Amygdala (tissue), 56 donors: ENCODE data around the gene DOLK.
"Not testable (repeated sequence)": the region's sequence is repeated elsewhere in the genome, so short reads cannot be mapped to it uniquely, and the experiment has no call there.

Source experiments
- DNase-seq, 56 donors: peaks; one replicate each; lab custom pipeline; 2025; lab: John Stamatoyannopoulos, UW

The DOLK gene

GRCh38 chr9:128947527-128948301 lies at the start of gene DOLK, which contains the start of gene NUP188:
TSS of gene DOLK (minus strand) at chr9:128947603. CDS start at chr9:128947303, 300 bp downstream.
TSS of gene NUP188 (plus strand) at chr9:128947699. CDS start at chr9:128947720, 21 bp downstream.
- DNase-seq, result peak; percentile 67 to 98 (median 92)

GRCh38 chr9:128995791-128996190 lies 48.4 kb upstream of the DOLK start:
- DNase-seq, result peak in 3 of 56 donors; percentile 14 to 40 (median 22)

- DNase-seq, result peak in 35 of 56 donors; percentile 11 to 78 (median 51)
Measured at GRCh38 chr9:128992995-128993394, 45.6 kb upstream of the DOLK start.

DNA sequence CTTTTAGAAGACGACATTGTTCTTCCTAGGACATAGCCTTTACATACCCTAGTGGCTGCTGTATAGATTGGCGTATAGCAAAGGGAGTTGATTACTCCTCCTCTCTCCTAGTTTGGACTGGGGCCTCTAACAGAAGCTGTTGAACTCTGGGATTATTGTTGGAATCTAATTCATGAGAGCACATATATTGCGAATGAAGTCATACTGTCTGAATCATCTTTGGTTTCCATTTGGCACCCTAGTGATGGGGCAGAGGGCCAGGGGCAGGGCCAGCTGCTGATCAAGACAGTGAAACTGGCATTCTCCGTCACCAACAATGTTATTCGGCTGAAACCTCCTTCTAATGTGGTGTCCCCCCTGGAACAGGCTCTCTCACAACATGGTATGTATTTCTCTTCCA lies 40.4 kb upstream of the DOLK start:
- DNase-seq, result peak in 10 of 56 donors; percentile 3 to 66 (median 32)

- no peak for DNase-seq
Measured at GRCh38 chr9:128986671-128987070, 39.3 kb upstream of the DOLK start.

- DNase-seq, result no peak
Measured at GRCh38 chr9:128983536-128983935, 36.1 kb upstream of the DOLK start.

GRCh38 chr9:128979111-128979510 lies 31.7 kb upstream of the DOLK start:
- no peak for DNase-seq

GRCh38 chr9:128972956-128973355 lies 25.6 kb upstream of the DOLK start:
- DNase-seq, result no peak

- DNase-seq, result no peak
Measured at GRCh38 chr9:128969491-128969890, 22.1 kb upstream of the DOLK start.

- DNase-seq, result not testable (repeated sequence)
Measured at GRCh38 chr9:128961403-128961802, 14.0 kb upstream of the DOLK start.

DNA sequence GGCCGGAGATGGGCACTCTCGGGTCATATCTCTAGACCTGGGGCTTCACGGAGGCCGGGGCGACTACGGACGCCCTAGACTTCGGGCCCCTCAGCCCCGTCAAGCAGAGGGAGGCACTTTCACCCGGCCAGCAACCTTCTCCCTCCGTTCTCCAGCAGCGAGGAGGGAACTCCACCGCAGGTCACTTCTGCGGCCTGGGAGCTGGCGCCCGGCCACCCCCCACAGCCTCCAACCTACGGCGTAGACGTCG lies 201 bp downstream of the DOLK start:
- no peak for DNase-seq

DNA sequence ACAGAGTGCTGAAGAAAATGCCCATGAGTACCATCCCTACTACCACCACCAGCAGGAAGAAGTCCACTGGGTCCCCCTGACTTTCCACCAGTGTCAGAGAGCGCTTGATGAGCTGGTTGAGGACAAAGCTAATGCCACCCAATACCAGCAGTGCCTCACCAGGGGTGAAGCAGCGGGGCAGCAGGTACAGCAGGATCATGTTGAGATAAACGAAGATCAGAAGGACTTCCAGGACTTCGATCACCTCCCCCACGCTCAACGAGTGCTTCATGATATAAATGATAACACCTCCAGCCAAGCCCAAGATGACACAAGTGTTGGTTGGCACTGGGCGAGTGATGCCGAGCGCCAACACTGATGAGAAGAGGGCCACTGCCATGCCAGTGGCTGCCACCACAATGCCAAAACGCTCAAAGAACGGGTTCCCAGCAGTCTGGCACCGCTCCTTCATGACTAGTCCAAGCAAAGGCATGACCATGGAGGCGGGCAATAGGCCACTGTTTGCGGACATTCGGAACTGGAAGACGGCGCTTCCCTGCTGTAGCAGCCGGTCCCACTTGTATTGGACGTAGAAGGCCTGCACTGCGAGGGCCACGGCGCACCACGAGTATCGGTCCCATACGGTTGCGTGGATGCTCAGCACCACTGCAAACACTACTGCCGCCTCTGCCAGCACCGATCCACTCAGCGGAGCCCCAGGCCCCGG lies 679 bp downstream of the DOLK start:
- peak in 14 of 56 donors; percentile 35 to 72 (median 55) for DNase-seq

DNA sequence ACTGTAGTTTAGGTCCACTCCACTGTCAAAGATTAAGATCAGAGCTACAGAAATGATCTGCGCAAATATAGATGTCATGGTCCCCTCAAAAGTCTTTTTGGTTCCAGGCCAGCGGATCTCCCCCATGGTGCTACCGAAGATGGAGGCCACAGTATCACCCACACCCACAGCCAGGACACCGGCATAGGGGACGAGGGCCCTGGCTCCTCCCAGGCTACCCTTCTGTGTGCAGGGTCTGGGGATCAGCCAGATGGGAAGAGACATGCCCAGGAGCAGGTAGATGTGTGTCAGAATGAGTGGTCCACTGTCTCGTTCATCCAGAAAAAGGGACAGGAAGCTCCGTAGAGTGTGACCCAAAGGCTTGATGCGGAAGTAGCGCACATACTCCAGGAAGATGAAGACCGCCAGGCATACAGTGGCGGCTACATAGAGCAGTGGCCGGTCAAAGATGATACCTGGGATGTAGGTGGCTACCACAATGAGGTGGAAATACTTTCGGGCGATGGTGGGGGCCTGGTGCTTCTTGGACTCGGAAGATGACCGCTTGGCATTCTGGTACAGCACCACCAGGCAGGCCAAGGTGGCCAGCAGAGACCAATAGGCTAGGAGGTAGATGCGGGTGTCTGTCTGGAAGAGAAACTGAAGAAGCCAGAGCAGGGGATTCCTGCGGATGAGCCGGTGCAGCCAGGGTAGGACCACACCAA lies 1.5 kb downstream of the DOLK start:
- DNase-seq, result no peak

DNA sequence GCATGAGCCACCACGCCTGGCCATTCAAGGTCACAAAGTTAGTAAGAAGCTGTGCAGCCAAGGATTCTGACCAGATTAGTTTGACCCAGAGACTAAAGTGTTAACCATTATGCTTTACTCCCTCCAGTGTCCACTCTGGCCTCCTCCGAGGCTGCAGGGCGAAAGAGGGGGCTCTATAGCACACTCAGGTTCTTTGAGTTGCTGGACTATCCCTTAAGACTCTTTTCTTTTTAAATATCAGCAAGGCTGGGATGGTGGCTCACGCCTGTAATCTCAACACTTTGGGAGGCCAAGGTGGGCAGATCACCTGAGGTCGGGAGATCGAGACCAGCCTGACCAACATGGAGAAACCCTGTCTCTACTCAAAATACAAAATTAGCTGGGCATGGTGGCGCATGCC lies 2.4 kb downstream of the DOLK start:
- not testable (repeated sequence) for DNase-seq

DNA sequence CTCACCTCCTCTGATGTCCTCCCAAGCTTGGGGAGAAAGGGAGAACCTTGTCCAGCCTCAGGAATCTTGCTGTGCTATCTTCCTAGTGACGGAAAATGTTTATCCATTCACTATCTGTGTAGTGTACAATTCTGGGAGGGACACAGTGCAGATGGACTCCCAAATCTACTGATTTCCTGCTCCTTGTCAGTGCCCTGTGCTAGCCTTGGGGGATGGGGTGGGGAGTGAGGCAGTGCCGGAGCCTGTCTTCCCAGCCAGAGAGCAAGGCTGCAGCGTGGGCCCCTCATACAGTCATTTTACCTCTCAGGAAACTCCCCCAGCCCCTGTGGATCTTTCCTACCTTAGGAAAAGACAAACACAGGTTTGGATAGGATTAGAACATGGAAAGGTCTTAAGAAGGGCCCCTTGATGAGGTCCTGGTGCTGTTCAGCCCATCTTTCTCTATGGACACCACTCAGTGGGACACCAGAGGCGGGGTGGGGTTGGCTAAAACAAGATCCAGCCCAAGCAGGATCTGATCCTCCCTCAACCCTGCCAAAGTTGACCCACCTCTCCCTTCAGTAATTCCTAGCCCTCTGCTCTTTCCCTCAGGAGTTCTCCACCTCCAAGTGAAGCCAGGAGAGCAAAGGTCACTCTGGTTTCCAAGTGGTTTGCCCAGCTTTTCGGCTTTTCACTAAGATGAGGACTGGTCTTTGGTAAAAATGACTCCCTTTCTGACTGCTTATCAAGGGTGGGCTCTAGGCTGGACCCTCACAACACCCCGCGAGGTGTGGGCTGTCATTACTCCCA lies 3.4 kb downstream of the DOLK start:
- no peak for DNase-seq

DNA sequence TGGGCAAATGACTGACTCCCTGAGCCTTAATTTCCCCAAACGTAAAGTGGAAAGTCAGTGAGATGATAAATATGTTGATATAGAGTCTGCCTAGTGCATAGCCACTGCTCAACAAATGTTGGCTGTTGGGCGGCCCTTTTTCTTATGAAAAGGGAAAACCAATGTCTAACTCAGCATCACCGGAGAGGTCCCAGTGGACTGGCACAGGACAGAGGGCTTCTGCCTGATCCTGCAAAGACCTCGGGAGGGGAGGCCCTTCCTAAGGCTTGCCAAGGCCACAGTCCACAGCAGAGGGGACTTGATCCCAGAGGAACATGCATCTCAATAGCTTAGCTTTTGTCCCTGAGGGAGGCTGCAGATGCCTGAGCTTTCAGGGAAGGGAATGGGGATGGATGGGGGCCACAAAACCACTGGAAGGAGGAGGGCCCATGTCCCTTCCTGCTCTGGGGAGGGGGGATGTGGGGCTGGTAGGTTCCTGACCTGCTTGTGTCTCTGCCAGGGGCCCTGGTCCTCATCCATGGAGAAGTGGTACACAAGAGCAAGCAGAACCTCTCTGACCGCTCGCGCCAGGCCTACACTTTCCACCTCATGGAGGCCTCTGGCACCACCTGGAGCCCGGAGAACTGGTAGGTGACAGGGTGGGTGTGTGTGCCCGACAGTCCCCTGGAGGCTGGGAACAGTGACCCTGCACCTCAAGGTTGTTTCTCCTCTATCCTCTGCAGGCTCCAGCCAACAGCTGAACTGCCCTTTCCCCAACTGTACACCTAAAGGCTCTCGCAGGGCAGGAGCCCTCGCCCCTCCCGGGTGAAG lies 6.3 kb downstream of the DOLK start:
- DNase-seq, result no peak

DNA sequence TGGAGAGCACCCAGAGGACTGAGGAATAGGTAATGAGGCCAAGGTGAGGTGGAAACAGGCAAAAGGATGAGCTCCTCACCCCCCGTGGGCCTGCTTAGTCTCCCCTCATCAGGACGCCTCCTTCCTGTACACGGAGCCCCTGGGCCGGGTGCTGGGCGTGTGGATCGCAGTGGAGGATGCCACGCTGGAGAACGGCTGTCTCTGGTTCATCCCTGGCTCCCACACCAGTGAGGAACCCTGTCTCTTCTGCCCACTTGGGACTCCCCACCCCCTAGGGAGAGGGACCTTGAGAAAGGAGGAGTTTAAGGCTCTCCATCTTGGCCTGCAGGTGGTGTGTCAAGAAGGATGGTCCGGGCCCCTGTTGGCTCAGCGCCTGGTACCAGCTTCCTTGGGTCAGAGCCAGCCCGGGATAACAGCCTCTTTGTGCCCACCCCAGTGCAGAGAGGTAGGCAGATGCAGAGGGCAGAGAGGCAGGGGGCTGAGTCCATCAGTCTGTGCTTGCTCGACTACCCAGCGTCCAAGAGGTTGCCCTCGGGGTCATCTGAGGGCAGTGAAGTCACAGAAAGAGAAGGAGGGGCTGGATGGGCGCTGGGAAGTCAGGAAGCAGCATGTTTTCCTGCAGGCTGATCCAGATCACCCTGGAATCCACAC lies 7.0 kb downstream of the DOLK start:
- peak in 1 of 56 donors; percentile 56 for DNase-seq

- no peak for DNase-seq
Measured at GRCh38 chr9:128937310-128938165, 9.9 kb downstream of the DOLK start.
